GM12872 (cell line): ENCODE measurements around the gene CUX1.

Experiments used
- CTCF ChIP-seq: IDR thresholded peaks from 3 replicates; pipeline ENCODE4 v1.5.1; 2011; ENCODE audit warnings: low read depth, mild to moderate bottlenecking, low read length, moderate library complexity; ENCODE audit not compliant: insufficient read depth

The CUX1 gene

GRCh38 chr7:102146122-102146521, 328.7 kb downstream of the CUX1 start:
- no peak for TF ChIP-seq CTCF

DNA sequence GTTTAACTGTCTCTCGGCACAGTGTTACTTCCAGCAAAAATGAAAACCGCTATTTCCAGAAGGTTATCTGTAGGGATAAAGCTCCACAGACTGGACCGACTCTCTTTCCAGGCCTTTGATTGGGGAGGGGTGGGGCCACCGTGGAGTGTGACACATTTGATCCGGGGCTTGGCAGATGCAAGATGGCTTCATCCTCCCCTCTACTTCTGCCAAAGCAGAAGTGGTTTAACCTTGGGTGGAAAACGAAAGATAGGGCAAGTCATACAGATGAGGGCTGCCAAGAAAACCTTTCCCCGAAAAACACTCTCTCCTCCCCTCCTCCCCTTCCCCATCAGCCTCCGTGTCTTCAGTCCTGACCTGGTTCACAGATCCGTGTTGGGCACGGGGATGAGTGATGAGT, 329.6 kb downstream of the CUX1 start:
- no peak for TF ChIP-seq CTCF

DNA sequence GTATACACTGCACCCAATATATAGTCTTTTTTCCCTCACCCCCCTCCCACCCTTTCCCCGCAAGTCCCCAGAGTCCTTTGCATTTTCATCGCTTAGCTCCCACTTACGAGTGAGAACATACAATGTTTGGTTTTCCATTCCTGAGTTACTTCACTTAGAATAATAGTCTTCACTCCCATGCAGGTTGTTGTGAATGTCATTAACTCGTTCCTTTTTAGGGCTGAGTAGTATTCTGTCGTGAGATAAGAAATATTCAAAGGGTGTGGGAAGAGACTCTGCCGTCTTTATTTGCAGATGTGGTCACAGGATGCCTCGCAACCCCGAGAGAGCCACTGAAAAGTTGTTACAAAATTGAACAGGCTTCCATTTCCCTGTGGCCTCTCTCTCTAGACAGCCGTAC, 331.4 kb downstream of the CUX1 start:
- no peak for TF ChIP-seq CTCF

DNA sequence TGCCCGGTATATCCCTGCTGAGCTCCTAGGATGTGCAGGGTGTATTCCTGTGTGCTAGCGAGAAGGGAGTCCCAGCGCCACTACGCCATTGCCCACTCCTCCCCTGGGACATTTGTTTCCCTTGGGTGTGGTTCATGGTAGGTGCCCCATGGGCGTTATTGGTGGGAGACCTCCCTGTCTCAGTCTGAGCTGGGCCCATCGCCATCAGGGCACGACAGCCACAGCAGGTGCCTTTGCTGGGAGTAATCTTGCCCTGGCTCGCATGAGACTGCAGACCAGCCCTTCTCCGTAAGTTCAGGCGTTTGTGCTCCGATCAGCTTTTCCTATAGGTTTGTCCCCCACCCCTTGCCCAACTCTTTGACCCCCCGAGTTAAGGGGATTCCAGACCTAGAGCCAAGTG, 332.0 kb downstream of the CUX1 start:
- no peak for TF ChIP-seq CTCF

DNA sequence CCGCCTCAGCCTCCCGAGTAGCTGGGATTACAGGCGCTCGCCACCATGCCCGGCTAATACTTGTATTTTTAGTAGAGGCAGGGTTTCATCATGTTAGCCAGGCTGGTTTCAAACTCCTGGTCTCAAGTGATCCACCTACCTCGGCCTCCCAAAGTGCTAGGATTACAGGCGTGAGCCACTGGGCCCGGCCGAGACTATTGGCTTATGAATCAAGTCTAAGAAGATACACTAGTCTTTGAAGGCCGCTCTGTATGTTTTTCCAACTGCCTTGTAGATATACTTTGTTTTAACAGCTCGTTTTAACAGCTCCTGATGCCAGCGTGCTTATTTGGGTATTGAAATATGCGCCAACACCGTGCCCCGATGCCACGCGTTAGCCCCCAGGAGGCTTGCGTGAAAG, 332.8 kb downstream of the CUX1 start:
- TF ChIP-seq CTCF, result no peak

DNA sequence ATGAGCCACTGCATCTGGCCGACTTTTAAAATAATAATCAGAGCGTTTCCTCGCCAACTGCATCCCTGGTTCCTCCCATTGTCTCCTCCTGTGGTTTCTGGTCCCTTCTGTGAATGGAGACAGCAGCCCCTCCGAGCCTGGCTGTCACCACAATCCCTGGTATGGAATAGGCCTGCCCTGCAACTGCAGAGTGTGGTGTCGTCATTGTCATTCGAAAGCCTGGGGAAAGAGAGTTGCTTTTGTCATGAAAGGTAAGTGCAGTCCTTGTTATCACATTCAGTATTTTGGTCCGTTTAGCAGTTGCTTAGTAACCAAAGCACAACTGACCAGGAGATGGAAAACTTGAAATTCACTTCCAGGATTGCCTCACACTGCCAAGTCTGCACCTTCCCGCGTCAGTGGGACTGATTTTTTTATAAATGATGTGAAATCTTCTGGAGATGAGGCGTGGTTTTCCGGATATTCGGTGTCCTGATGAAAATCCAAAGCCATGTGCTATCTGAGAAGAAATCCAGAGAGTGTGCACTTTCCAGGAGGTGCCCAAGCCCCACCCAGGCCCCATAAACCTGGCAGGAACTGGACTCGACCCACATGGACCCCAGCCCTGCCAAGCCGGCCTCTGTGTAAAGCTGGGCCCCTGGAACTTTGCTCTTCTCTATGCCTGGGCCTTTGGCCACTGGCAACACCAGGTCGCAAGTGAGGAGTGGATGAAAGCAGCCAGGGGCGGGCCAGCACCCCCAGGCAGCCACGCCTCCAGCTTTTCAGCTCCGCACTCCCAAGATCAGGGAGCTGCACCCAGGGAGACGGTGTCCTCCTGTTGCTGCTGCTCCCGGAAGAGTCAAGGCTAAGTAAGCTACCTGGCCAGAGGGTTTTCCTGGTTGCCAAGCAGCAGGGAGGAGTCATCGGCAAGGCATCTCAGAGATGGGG, 335.5 kb downstream of the CUX1 start:
- no peak for TF ChIP-seq CTCF

DNA sequence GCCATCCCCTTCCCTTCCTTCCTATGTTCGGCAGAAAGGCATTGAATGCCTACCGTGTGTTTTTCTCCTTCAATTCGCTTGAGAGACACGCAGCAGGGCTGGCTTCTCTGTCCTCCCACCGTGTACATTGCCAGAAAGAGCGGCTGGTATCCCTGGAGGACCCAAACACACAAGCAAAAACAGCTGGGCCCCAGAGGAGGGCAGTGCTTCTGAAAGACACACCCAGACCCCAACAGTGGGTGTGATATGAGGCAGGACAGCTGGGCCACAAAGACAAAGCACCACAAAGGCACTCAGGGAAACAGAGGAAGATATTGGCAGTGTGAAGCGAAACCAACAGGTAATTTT, 336.1 kb downstream of the CUX1 start:
- TF ChIP-seq CTCF, result no peak
